ENCODE data around the gene KCNRG. TPM values are rescaled to one million over a fixed set of nuclear protein-coding genes. Genes with fewer than 3 reads are reported as not detected.
"Not testable (repeated sequence)": the region's sequence is repeated elsewhere in the genome, so short reads cannot be mapped to it uniquely, and the experiment has no call there.

Gene KCNRG
- total RNA-seq: under 1 TPM; 0.44 to 0.86 TPM

- CTCF ChIA-PET: interaction anchor here (0.7 kb wide), 1 partner anchor 9 kb away, joined by 3 read pairs; no protein-coding TSS in a partner anchor
- POLR2A ChIA-PET: no interaction called here
Measured at GRCh38 chr13:50015258-50015657, at the start of gene KCNRG. Gene KCNRG, plus strand, starts transcription at chr13:50015444. Its CDS starts 50 bp downstream, at chr13:50015494.

DNA sequence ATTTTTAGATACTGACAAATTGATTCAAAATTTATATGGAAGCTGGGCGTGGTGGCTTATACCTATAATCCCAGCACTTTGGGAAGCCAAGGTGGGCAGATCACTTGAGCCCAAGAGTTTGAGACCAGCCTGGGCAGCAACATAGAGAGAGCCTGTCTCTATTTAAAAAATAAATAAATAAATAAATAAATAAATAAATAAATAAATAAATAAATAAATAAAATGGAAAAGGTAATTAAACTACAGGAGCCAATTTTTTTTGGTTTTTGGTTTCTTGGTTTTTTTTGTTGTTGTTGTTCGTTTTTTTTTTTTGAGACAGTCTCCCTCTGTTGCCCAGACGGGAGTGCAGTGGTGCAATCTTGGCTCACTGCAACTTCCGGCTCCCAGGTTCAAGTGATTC, 47.8 kb upstream of the KCNRG start:
- CTCF ChIA-PET: no interaction called here
- POLR2A ChIA-PET: no interaction called here

- ChIA-PET POLR2A (no interaction called here), CTCF (no interaction called here)
Measured at GRCh38 chr13:49972709-49973108, 42.5 kb upstream of the KCNRG start.

GRCh38 chr13:49975826-49976225, 39.4 kb upstream of the KCNRG start:
- CTCF ChIA-PET: interaction anchor here (0.7 to 2.4 kb wide), 4 partner anchors 22 to 936 kb away, joined by 4 to 8 read pairs (median 6); partner anchors contain the start of gene TRIM13
- POLR2A ChIA-PET: no interaction called here

GRCh38 chr13:49976314-49977258, 38.7 kb upstream of the KCNRG start:
- CTCF ChIA-PET: interaction anchor here (0.7 to 2.4 kb wide), 7 partner anchors 21 to 937 kb away, joined by 3 to 8 read pairs (median 4); partner anchors contain the start of gene TRIM13
- POLR2A ChIA-PET: no interaction called here

DNA sequence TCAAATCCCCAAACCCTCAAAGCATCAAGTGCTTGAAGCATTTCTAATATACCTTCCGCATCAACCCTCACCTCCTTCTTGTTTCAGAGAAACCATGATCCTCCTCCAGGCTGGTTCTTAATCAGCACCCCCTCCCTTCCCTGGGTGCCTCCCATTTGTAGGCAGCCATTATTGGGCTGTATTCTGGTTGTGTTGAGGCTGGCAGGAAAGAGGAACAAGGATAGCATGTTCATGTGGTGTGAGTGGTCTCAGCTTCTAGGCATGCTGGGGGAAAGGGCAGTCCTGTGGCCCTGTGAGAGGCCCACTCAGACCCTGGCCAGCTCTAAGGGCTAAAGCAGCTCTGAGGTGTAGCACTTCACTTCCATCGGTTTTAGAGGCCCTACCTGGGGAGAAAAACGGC, 37.3 kb upstream of the KCNRG start:
- CTCF ChIA-PET: interaction anchor here (1.2 kb wide), 1 partner anchor 102 kb away, joined by 3 read pairs; no protein-coding TSS in a partner anchor
- POLR2A ChIA-PET: no interaction called here

DNA sequence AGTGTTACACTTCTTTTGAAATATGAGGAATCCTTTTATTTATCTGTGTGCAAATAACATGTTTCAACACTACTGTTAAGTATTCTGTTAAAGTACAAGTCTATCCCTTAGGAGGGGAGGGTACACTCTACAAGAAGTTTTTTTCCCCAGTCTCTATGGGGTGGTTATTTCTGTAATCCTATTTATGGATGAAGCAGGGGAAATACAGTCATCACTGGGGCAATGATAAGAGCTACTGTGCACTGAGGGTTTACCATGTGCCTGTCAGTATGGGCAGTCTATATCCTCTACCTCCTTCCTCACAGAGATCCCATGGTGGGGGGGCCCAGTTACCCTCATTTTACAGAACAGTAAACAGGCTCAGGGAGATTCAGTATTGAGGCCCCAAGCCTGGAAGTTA, 35.0 kb upstream of the KCNRG start:
- CTCF ChIA-PET: no interaction called here
- POLR2A ChIA-PET: no interaction called here

- POLR2A ChIA-PET: no interaction called here
- CTCF ChIA-PET: interaction anchor here (0.7 to 0.9 kb wide), 2 partner anchors 49 to 76 kb away, joined by 3 to 4 read pairs; partner anchors contain the start of gene SPRYD7
Measured at GRCh38 chr13:49985129-49985528, 30.1 kb upstream of the KCNRG start.

- CTCF ChIA-PET: no interaction called here
Measured at GRCh38 chr13:49986471-49986870, 28.8 kb upstream of the KCNRG start.

GRCh38 chr13:49990612-49991011, 24.6 kb upstream of the KCNRG start:
- POLR2A ChIA-PET, CTCF ChIA-PET: not testable (repeated sequence)

More at GRCh38 chr13:49986471-49986870, 28.8 kb upstream of the KCNRG start:
- POLR2A ChIA-PET: no interaction called here

DNA sequence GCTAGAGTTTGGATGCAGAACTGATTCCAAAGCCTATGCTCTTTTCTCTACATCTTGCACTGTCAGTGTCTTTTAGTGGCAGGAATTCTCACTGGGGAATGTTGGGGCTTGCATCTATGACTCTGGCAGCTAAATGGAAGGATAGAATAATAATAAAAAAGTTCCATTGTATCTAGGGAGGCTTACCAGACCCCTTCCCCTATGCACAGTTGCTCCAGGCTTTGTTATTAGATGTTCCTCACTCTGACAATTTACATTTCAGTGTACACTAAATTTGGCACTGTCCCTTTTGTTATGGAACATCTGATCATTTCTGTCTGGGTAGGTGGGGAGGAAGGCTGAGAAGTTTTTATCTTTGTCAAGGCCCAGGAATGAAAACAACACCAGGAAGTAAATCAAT, 22.1 kb upstream of the KCNRG start:
- ChIA-PET CTCF (no interaction called here), POLR2A (no interaction called here)

DNA sequence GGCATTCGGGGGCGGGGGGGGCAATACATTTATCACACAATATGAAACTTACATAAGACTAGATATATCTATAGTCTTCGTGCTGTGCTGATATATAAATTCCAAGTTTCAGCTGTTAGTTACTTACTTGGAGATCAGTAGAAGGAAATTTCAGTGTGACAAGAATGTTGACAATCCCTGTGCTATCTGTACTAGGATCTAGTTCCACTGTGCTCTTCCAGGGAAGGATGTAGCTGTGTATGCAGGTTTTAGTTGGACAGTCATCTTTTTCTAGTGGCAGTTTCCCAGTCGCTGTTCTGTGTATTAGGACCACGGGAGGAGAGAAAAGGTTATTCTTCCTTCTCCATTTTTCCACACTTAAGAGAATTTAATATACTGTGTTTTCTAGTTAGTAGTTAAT, 21.6 kb upstream of the KCNRG start:
- CTCF ChIA-PET: no interaction called here
- POLR2A ChIA-PET: no interaction called here

DNA sequence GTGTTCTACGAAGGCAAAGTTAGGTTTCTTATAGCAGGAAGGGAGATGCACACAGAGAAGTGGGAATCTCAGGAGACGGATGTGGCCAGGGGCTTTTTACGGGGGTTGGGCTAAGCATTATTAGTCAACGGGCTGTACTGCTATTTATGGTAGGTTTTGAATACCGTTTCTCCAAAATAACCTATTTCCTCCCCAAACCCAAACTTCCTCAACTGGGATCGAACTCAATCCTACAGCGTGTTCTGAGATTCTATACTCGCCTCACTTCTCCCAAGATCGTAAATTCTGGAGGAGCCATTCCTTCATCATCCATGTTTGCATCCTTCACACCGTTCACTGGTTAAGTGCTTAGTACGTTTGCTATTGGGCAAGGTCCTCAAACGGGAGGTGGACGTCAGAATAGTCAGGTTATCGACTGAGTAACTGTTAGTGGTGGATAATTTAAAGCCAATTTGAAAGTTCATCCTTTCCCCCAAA, 19.6 kb upstream of the KCNRG start:
- ChIA-PET POLR2A (no interaction called here), CTCF (interaction anchor here (0.6 to 3.1 kb wide), 2 partner anchors 86 to 1448 kb away, joined by 3 to 19 read pairs; no protein-coding TSS in a partner anchor)

DNA sequence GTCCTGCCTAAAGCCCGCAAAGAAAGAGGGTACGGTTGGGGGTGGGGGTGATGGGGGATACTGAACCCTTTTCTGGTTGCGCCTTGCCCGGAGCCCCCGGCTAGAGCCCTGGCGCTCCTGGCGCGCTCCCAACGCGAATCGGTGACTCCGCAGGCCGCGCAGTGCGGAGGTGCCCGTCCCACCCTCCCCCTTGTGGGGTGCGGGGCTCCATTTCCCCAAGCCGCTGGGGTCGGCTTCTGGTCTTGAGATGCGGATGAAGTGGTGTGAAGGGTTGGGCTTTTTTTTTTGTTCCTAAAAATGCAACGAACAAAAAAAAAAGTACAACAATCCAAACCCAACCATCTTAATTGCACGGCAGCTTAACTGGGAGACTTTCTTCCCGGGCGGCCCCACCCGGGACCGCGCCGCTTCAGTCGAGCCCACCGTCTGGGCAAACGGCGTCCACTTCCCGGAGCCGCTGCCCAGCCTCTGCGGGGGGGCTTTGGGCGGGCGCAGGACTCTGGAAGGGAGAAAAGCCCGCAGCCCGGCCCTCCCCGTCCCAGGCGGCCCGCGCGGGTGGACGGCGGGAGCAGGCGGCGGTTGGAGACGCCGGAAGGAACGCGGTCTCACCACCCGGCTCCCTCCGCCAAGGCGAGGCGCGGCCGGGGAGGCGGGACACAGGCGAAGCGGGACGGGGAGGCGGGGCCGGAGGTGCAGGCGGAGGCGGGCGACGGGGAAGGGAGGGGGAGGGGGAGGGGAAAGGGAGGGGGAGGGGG, 18.9 kb upstream of the KCNRG start:
- ChIA-PET CTCF (interaction anchor here (0.6 to 3.1 kb wide), 11 partner anchors 8 to 1418 kb away, joined by 3 to 19 read pairs (median 6); partner anchors contain the start of gene SPRYD7), POLR2A (interaction anchor here (0.9 to 2.2 kb wide), 5 partner anchors 60 to 595 kb away, joined by 4 to 24 read pairs (median 7); partner anchors contain the start of gene SPRYD7)

DNA sequence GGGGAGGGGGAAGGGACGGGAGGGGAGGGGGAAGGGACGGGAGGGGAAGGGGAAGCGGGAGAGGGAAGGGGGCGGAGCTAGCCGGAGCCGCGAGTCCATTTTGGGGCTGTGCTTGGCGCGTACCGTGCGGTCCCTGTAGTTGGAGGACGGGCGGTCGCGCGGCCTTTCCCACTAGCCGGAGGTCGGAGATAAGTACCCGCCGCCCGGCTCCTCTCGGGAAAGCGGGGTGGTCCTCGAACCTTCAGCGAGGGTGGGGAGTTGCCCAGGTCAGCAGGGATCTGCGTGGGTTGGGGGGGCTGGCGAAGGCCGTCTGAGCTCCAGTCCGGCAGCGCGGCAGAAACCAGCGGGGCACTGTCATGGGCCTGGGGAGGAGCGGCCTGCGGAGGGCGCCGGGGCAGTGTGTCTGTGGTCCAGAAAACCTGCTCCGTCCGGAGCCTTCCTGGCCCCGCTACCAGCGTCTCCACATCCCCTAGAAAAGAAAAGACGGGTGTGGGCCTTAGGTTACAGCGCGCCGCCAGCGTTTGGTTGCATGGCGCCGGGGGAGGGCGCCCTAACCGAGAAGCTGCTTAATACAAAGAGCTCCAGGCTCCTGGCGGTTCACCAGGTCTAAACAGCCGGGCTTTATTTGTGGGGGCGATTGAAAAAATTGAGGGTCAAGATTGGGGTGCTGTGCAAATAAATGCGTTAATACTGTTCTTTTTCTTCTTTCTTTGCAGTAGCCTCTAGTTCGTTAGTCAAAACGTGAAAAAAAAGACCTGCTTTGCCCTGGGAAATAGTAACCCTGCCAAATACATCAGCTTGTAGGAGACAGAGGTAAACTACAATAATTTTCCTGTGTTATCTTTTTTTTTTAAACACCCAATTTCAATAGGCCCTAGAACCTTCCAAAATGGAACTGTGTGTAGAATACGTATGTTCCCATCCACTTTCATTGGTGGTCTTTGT, 18.0 kb upstream of the KCNRG start, which contains the start of gene TRIM13:
TRIM13 (plus strand) TSS at position 92 of the 945 bp plus-strand sequence. CDS start 14,899 bp downstream, outside the sequence.
- POLR2A ChIA-PET: interaction anchor here (0.6 to 2.2 kb wide), 10 partner anchors 12 to 717 kb away, joined by 3 to 24 read pairs (median 4); partner anchors contain the start of genes KPNA3 and SPRYD7
- CTCF ChIA-PET: interaction anchor here (0.6 to 3.1 kb wide), 16 partner anchors 9 to 1419 kb away, joined by 3 to 19 read pairs (median 6); partner anchors contain the start of gene SPRYD7

DNA sequence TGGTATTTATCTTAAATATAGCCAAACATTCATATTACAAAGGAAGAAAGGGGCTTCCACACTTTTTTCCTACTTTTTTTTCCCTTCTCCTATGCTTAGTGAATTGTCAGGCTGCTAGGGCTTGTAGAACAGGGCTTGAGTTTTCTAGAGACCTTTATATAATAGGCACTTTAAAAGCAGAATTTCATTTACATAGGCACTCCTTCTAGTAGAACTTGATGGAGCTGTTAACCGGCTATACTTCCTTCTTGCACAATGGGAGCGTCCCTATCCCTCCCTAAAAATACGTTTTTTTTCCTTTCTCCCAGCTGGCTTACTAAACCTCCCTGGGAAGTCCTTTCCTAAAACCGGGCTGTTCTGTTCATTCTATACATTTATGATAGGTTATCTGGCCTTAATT, 17.3 kb upstream of the KCNRG start:
- CTCF ChIA-PET: interaction anchor here (0.9 to 3.1 kb wide), 13 partner anchors 9 to 913 kb away, joined by 3 to 19 read pairs (median 6); partner anchors contain the start of gene SPRYD7
- POLR2A ChIA-PET: interaction anchor here (0.6 to 2.2 kb wide), 8 partner anchors 11 to 716 kb away, joined by 3 to 24 read pairs (median 4); partner anchors contain the start of genes KPNA3 and SPRYD7

- CTCF ChIA-PET: interaction anchor here (3.1 kb wide), 1 partner anchor 82 kb away, joined by 19 read pairs; no protein-coding TSS in a partner anchor
- POLR2A ChIA-PET: interaction anchor here (2.2 kb wide), 1 partner anchor 126 kb away, joined by 24 read pairs; no protein-coding TSS in a partner anchor
Measured at GRCh38 chr13:49998714-49999624, 16.3 kb upstream of the KCNRG start.
